Measurements from ENCODE around the gene PLCG2.

Gene PLCG2

GRCh38 chr16:81817789-81818567, 38.9 kb downstream of the PLCG2 start:
- no peak for DNase-seq

GRCh38 chr16:81818568-81818896, 39.4 kb downstream of the PLCG2 start:
- no peak for DNase-seq

GRCh38 chr16:81818905-81819304, 39.8 kb downstream of the PLCG2 start:
- no peak for DNase-seq

- no peak for DNase-seq
Observed at GRCh38 chr16:81821436-81822128, 42.5 kb downstream of the PLCG2 start.

GRCh38 chr16:81823111-81823510, 44.0 kb downstream of the PLCG2 start:
- DNase-seq = no peak

GRCh38 chr16:81823734-81824133, 44.6 kb downstream of the PLCG2 start:
- no peak for DNase-seq

- DNase-seq = no peak
Observed at GRCh38 chr16:81826523-81826922, 47.4 kb downstream of the PLCG2 start.

- no peak for DNase-seq
Observed at GRCh38 chr16:81830845-81831540, 51.9 kb downstream of the PLCG2 start.

- peak; percentile 50 for DNase-seq
Observed at GRCh38 chr16:81831722-81832126, 52.6 kb downstream of the PLCG2 start.

- no peak for DNase-seq
Observed at GRCh38 chr16:81832801-81833547, 53.9 kb downstream of the PLCG2 start.

- DNase-seq = no peak
Observed at GRCh38 chr16:81833751-81834150, 54.7 kb downstream of the PLCG2 start.

GRCh38 chr16:81834868-81835267, 55.8 kb downstream of the PLCG2 start:
- DNase-seq = no peak

- DNase-seq = no peak
Observed at GRCh38 chr16:81836279-81837054, 57.4 kb downstream of the PLCG2 start.

- DNase-seq = no peak
Observed at GRCh38 chr16:81837312-81837751, 58.2 kb downstream of the PLCG2 start.

GRCh38 chr16:81838794-81839193, 59.7 kb downstream of the PLCG2 start:
- no peak for DNase-seq

- DNase-seq = no peak
Observed at GRCh38 chr16:81841722-81842121, 62.6 kb downstream of the PLCG2 start.

GRCh38 chr16:81842564-81843242, 63.6 kb downstream of the PLCG2 start:
- no peak for DNase-seq

- DNase-seq = no peak
Observed at GRCh38 chr16:81843243-81843582, 64.1 kb downstream of the PLCG2 start.

GRCh38 chr16:81843683-81844082, 64.6 kb downstream of the PLCG2 start:
- DNase-seq = no peak

- no peak for DNase-seq
Observed at GRCh38 chr16:81846105-81846504, 67.0 kb downstream of the PLCG2 start.

- DNase-seq = no peak
Observed at GRCh38 chr16:81848306-81848853, 69.3 kb downstream of the PLCG2 start.

Measured in activated CD8-positive, alpha-beta memory T cell treated with anti-CD3 and anti-CD28 coated beads, Interleukin-2, amount 50 U/mL, for 4 hours (primary cell).